K562 (cell line): Measurements from ENCODE around the gene VWA2. TPM values are rescaled to one million over a fixed set of nuclear protein-coding genes. Genes with fewer than 3 reads are reported as not detected.

Experiments
- ATAC-seq: fragments of 200-7000 bp; cut with Tn5 transposase; 3 replicates; pipeline ENCODE4 v1.9.1; 2020; ENCODE audit warnings: moderate library complexity
- BruUV-seq: library from RNA; stranded (reverse); fragments of 400-500 nt; replicated peaks from 2 replicates; lab custom pipeline; 2021; lab: Mats Ljungman, UMichigan
- CTCF ChIA-PET: fragments of 300-600 bp; formaldehyde crosslinking; extraction: SDS; loops from one replicate; lab custom pipeline; 2021; ENCODE audit warnings: low intra/inter-chr PET ratio; lab: Yijun Ruan, JAX
- POLR2A ChIA-PET: fragments of 300-600, 350-650 bp; sonication (Branson Sonifier 250); formaldehyde crosslinking; extraction: SDS; loops from one replicate; lab custom pipeline; 2021; ENCODE audit warnings: antibody characterized with exemption, inconsistent platforms; lab: Yijun Ruan, JAX
- DNase-seq, 4 experiments: peaks; one replicate each; pipeline versions ENCODE4 v3.0.0 to v3.0.0-alpha.2; 2011 to 2018; ENCODE audit warnings: low spot score in 3 of 4, mixed read lengths in 3 of 4; ENCODE audit errors: extremely low read depth in 1 of 4
- FAIRE-seq: peaks from 2 replicates; lab custom pipeline; 2011; peaks lifted over from hg19 to GRCh38; lab: Jason Lieb, UNC
- H2AFZ ChIP-seq: 2 replicates; pipeline ENCODE4 v1.6.0; 2011; ENCODE audit warnings: low read depth, low read length, control low read depth, inconsistent platforms
- H3K27ac ChIP-seq: fragments of 200-600 bp; 3 replicates; pipeline ENCODE4 v1.8.0; 2011; ENCODE audit warnings: low read depth, mild to moderate bottlenecking, control low read depth, inconsistent platforms, low read length, moderate library complexity, mixed read lengths; ENCODE audit errors: extremely low read depth
- H3K27me3 ChIP-seq, 2 experiments: fragments of 300-600 bp in 1 of 2; 2 replicates in 1 of 2; 3 replicates in 1 of 2; pipeline versions ENCODE4 v1.6.0 to v1.8.0; 2011; ENCODE audit warnings: inconsistent platforms in 2 of 2, low read length in 2 of 2, mild to moderate bottlenecking in 1 of 2, mixed read lengths in 1 of 2, moderate library complexity in 1 of 2; ENCODE audit not compliant: control insufficient read depth in 2 of 2, insufficient read depth in 2 of 2
- H3K36me3 ChIP-seq: fragments of 300-600 bp; 3 replicates; pipeline ENCODE4 v1.8.0; 2011; ENCODE audit warnings: mild to moderate bottlenecking, low read length, inconsistent platforms; ENCODE audit not compliant: control insufficient read depth, insufficient read depth
- H3K4me1 ChIP-seq, 2 experiments: fragments of 200-600 bp in 1 of 2; replicated peaks in 1 of 2; 2 replicates in 1 of 2; 3 replicates in 1 of 2; pipeline versions ENCODE4 v1.5.1 to v1.8.0; 2011; ENCODE audit warnings: inconsistent platforms in 2 of 2, low read length in 2 of 2, mild to moderate bottlenecking in 1 of 2, mixed read lengths in 1 of 2, moderate library complexity in 1 of 2; ENCODE audit not compliant: control insufficient read depth in 2 of 2, insufficient read depth in 2 of 2
- H3K4me2 ChIP-seq: 2 replicates; pipeline ENCODE4 v1.6.1; 2011; ENCODE audit warnings: low read length, control low read depth, inconsistent platforms, mixed read lengths; ENCODE audit not compliant: insufficient read depth
- H3K4me3 ChIP-seq: fragments of 200-600 bp; sonication (generic), shearing (Covaris generic); 2 replicates; pipeline ENCODE4 v1.5.1; 2016; ENCODE audit warnings: control low read depth, inconsistent platforms
- H3K79me2 ChIP-seq: fragments of 200-600 bp; 3 replicates; pipeline ENCODE4 v1.8.0; 2011; ENCODE audit warnings: low read length, inconsistent platforms; ENCODE audit not compliant: control insufficient read depth, insufficient read depth
- H3K9ac ChIP-seq, 2 experiments: 2 replicates each; pipeline versions ENCODE4 v1.6.0 to v1.6.1; 2011; ENCODE audit warnings: low read depth in 2 of 2, low read length in 2 of 2, control low read depth in 1 of 2, inconsistent platforms in 1 of 2, mild to moderate bottlenecking in 1 of 2, mixed read lengths in 1 of 2; ENCODE audit not compliant: insufficient read depth in 1 of 2
- H3K9me1 ChIP-seq: one replicate; pipeline ENCODE4 v1.6.0; 2011; ENCODE audit warnings: inconsistent platforms, mild to moderate bottlenecking, low read length, moderate library complexity; ENCODE audit not compliant: control insufficient read depth, insufficient read depth
- H3K9me3 ChIP-seq: replicated peaks from 2 replicates; pipeline ENCODE4 v1.5.1; 2011; ENCODE audit warnings: low read depth, low read length, inconsistent platforms; ENCODE audit not compliant: control insufficient read depth, insufficient read depth
- H4K20me1 ChIP-seq: replicated peaks from 2 replicates; pipeline ENCODE4 v1.6.1; 2011; ENCODE audit warnings: low read length, inconsistent platforms, mixed read lengths; ENCODE audit not compliant: control insufficient read depth, insufficient read depth
- C11orf30 ChIP-seq: fragments of 450-650 bp; IDR thresholded peaks from 2 replicates; pipeline ENCODE4 v1.6.1; 2016; ENCODE audit warnings: low read depth, mild to moderate bottlenecking
- CBFA2T3 ChIP-seq: fragments of 450-650 bp; IDR thresholded peaks from 2 replicates; pipeline ENCODE4 v1.6.1; 2017
- DNMT1 ChIP-seq: fragments of 450-650 bp; IDR thresholded peaks from 2 replicates; pipeline ENCODE4 v1.6.1; 2016; ENCODE audit warnings: antibody characterized with exemption, mild to moderate bottlenecking
- FOXJ3 ChIP-seq: sonication (generic); formaldehyde crosslinking; IDR thresholded peaks from 2 replicates; pipeline ENCODE4 v1.4.0; 2020; ENCODE audit warnings: mild to moderate bottlenecking, missing genetic modification reagents
- KDM1A ChIP-seq, 2 experiments: fragments of 450-650 bp; IDR thresholded peaks; 2 replicates each; pipeline ENCODE4 v1.6.1; 2016; ENCODE audit warnings: mild to moderate bottlenecking in 2 of 2
- KLF6 ChIP-seq: fragments of 250-450 bp; sonication (Bioruptor Pico); IDR thresholded peaks from 2 replicates; pipeline ENCODE4 v1.4.0; 2020; ENCODE audit warnings: mild to moderate bottlenecking, moderate library complexity, borderline replicate concordance
- NR2C2 ChIP-seq, 2 experiments: fragments of 200-800 bp in 1 of 2; sonication (Bioruptor generic) in 1 of 2; sonication (generic) in 1 of 2; formaldehyde crosslinking in 1 of 2; IDR thresholded peaks; 2 replicates each; pipeline versions ENCODE4 v1.6.1 to v1.8.0; 2016 to 2022; ENCODE audit warnings: mild to moderate bottlenecking in 1 of 2, missing compliant biosample characterization in 1 of 2, missing genetic modification characterization in 1 of 2, missing genetic modification reagents in 1 of 2
- PURB ChIP-seq: sonication (generic); formaldehyde crosslinking; IDR thresholded peaks from 2 replicates; pipeline ENCODE4 v1.9.0; 2021; ENCODE audit warnings: low read depth, mild to moderate bottlenecking, missing genetic modification reagents
- SAFB ChIP-seq: fragments of 200-400 bp; formaldehyde crosslinking; IDR thresholded peaks from 2 replicates; pipeline ENCODE4 v1.6.1; 2017; ENCODE audit warnings: low read depth, low read length, borderline replicate concordance
- SAP30 ChIP-seq: fragments of 200-600 bp; sonication (generic); IDR thresholded peaks from 2 replicates; pipeline ENCODE4 v1.6.1; 2012; ENCODE audit warnings: borderline replicate concordance, low read depth, mild to moderate bottlenecking, moderate library complexity, low read length, control low read depth, inconsistent platforms; ENCODE audit not compliant: insufficient read depth, poor library complexity, severe bottlenecking
- SUPT5H ChIP-seq: fragments of 450-650 bp; IDR thresholded peaks from 2 replicates; pipeline ENCODE4 v1.6.1; 2016
- ZBTB2 ChIP-seq: fragments of 450-650 bp; IDR thresholded peaks from 2 replicates; pipeline ENCODE4 v1.6.1; 2016; ENCODE audit warnings: antibody characterized with exemption
- WGBS: fragments of 100-300 bp; shearing (Covaris generic); methylation state at CpG from one replicate; pipeline ENCODE4 v1.1.6; 2016; ENCODE audit warnings: low coverage, mixed read lengths; ENCODE audit not compliant: insufficient coverage; ENCODE audit errors: missing lambda C conversion rate; 5-methylcytosine and 5-hydroxymethylcytosine counted together
- in situ Hi-C: fragments of 300-500 bp; cut with MboI; formaldehyde crosslinking; loops from 4 replicates; pipeline ENCODE4 v1.15.0; 2018; ENCODE audit warnings: inconsistent platforms, mixed read lengths
- intact Hi-C: fragments of 100-400 bp; cut with micrococcal nuclease; formaldehyde crosslinking; loops from 2 replicates; pipeline ENCODE4 v1.14.2; 2022
- polyA plus RNA-seq, 8 experiments: library from polyadenylated mRNA; depleted of rRNA in 4 of 8; stranded (reverse) in 5 of 8; unstranded in 3 of 8; fragments of >200 nt; fragmentation: Nextera tagmentation in 2 of 8; fragmentation: Illumina TruSeq in 1 of 8; extraction: Ambion mirVana in 2 of 8; extraction: Trizol in 1 of 8; gene quantifications; 2 replicates each; pipeline versions ENCODE4 v1.2.1 to v1.2.3, GENCODE V29; 2011 to 2014; ENCODE audit warnings: inconsistent platforms in 1 of 8, missing spikeins in 1 of 8
- total RNA-seq, 7 experiments: library from RNA; depleted of rRNA in 6 of 7; stranded (reverse); fragments of >200 nt in 6 of 7; fragmentation: Illumina TruSeq in 2 of 7; extraction: Trizol in 2 of 7; gene quantifications; 2 replicates each; pipeline versions ENCODE4 v1.2.1 to v1.2.3, GENCODE V29; 2011 to 2021; ENCODE audit warnings: low replicate concordance in 1 of 7
- TF ChIP-seq, protein P1 (sequence below): fragments of 250-450 bp; sonication (Bioruptor Pico); IDR thresholded peaks from 2 replicates; pipeline ENCODE4 v1.6.1; 2021; ENCODE audit warnings: mild to moderate bottlenecking
- TF ChIP-seq, protein P2 (sequence below): IDR thresholded peaks from 2 replicates; pipeline ENCODE4 v1.6.1; 2012; ENCODE audit warnings: low read depth, low read length, improper control_type of control experiment, borderline replicate concordance

VWA2 gene
- total and polyA plus RNA-seq, 9 of the 15 experiments (the other 6 are each of a cell fraction or from before 2014, with no cell fraction given) = not detected

- POLR2A ChIA-PET = no interaction called here
- H3K36me3 ChIP-seq = no peaks in the 10 kb centered on the region
- no peaks in the 10 kb centered on the region for H3K4me1 ChIP-seq
- no peak overlapping the region for H2AFZ ChIP-seq
- H3K4me2 ChIP-seq = no peak overlapping the region
- DNase-seq = no peak
- H3K4me3 ChIP-seq = no peak overlapping the region
- no peaks in the 10 kb centered on the region for H4K20me1 ChIP-seq
- H3K27me3 ChIP-seq = peaks cover 0 to 3% of the 10 kb centered on the region in 2 experiments; a peak in 1 of 5 replicates
- H3K27ac ChIP-seq = no peak overlapping the region
- FAIRE-seq = no peak
- intact Hi-C loops (no loop called here), in situ Hi-C loops (no loop called here)
- no peak for ATAC-seq
- no TSS peak for BruUV-seq
- 0% methylated on average over 6 of the region's 6 CpGs for WGBS
- no peaks in the 10 kb centered on the region for H3K9me3 ChIP-seq
- H3K9ac ChIP-seq = no peak overlapping the region
- TF ChIP-seq KDM1A (IDR thresholded peaks at IDR 0.05) (no peak), CBFA2T3 (no peak), KLF6 (CRISPR knock-in tag) (no peak), DNMT1 (no peak), FOXJ3 (no peak), C11orf30 (no peak), SUPT5H (no peak), PURB (CRISPR knock-in tag) (no peak), NR2C2 (CRISPR knock-in tag; IDR thresholded peaks at IDR 0.05) (no peak), NR2C2 (tag; IDR thresholded peaks at IDR 0.05) (no peak), SAFB (no peak), SAP30 (no peak), ZBTB2 (no peak)
- TF ChIP-seq, protein P1, sequence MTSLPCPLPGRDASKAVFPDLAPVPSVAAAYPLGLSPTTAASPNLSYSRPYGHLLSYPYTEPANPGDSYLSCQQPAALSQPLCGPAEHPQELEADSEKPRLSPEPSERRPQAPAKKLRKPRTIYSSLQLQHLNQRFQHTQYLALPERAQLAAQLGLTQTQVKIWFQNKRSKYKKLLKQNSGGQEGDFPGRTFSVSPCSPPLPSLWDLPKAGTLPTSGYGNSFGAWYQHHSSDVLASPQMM (CRISPR knock-in tag) = no peak
- TF ChIP-seq, protein P2, sequence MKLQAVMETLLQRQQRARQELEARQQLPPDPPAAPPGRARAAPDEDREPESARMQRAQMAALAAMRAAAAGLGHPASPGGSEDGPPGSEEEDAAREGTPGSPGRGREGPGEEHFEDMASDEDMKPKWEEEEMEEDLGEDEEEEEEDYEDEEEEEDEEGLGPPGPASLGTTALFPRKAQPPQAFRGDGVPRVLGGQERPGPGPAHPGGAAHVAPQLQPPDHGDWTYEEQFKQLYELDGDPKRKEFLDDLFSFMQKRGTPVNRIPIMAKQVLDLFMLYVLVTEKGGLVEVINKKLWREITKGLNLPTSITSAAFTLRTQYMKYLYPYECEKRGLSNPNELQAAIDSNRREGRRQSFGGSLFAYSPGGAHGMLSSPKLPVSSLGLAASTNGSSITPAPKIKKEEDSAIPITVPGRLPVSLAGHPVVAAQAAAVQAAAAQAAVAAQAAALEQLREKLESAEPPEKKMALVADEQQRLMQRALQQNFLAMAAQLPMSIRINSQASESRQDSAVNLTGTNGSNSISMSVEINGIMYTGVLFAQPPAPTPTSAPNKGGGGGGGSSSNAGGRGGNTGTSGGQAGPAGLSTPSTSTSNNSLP = no peak
- no peaks in the 10 kb centered on the region for H3K9me1 ChIP-seq
- no peaks in the 10 kb centered on the region for H3K79me2 ChIP-seq
- CTCF ChIA-PET = no interaction called here
Observed at GRCh38 chr10:114233482-114233881, 5.6 kb upstream of the VWA2 start.
